ENCODE measurements around the gene BCAM. TPM values are rescaled to one million over a fixed set of nuclear protein-coding genes. Genes with fewer than 3 reads are reported as not detected.

Gene BCAM
- total RNA-seq, 4 donors from 2014 or later = 8.3 to 68.2 (median 19.2) TPM

DNA sequence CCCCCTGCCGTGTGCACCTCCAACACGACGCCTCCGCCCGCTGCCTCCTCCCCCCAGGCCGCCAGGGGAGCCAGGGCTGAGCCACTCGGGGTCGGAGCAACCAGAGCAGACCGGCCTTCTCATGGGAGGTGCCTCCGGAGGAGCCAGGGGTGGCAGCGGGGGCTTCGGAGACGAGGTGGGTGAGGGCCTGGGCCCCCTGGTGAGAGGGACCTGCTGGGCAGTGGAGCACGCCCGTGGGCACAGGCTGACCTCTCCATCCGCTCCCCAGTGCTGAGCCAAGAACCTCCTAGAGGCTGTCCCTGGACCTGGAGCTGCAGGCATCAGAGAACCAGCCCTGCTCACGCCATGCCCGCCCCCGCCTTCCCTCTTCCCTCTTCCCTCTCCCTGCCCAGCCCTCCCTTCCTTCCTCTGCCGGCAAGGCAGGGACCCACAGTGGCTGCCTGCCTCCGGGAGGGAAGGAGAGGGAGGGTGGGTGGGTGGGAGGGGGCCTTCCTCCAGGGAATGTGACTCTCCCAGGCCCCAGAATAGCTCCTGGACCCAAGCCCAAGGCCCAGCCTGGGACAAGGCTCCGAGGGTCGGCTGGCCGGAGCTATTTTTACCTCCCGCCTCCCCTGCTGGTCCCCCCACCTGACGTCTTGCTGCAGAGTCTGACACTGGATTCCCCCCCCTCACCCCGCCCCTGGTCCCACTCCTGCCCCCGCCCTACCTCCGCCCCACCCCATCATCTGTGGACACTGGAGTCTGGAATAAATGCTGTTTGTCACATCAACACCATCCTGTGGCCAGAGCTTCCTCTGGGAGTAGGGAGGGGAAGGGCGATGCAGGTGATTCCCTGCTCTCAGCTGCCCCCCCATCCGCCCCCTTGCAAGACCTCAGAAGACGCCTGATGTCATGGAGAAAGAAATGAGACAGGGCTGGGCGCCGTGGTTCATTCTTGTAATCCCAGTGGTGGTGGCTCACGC lies 12.0 kb downstream of the BCAM start:
- TF ChIP-seq, protein P1, sequence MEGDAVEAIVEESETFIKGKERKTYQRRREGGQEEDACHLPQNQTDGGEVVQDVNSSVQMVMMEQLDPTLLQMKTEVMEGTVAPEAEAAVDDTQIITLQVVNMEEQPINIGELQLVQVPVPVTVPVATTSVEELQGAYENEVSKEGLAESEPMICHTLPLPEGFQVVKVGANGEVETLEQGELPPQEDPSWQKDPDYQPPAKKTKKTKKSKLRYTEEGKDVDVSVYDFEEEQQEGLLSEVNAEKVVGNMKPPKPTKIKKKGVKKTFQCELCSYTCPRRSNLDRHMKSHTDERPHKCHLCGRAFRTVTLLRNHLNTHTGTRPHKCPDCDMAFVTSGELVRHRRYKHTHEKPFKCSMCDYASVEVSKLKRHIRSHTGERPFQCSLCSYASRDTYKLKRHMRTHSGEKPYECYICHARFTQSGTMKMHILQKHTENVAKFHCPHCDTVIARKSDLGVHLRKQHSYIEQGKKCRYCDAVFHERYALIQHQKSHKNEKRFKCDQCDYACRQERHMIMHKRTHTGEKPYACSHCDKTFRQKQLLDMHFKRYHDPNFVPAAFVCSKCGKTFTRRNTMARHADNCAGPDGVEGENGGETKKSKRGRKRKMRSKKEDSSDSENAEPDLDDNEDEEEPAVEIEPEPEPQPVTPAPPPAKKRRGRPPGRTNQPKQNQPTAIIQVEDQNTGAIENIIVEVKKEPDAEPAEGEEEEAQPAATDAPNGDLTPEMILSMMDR (IDR thresholded peaks at IDR 0.05; ENCODE audit: low read depth) = no peak

DNA sequence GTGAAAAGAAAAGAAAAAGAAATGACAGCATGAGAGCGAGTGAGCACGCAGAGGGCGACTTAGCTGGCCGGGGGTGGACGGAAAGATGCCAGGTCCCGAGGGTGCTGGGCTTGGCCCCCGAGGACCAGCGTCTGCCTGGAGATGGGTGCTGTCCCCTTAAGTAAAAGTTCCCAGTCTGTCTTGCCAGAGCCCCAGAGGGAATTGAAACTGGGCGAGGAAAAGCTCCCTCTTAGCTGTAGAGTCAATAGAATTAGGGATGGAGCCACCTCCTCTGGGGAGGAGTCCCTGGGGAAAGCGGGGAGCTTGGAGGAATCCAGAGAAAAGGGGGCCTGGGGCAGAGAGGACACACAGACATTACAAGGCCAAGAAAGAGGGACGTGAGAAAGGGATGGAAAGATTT lies 13.3 kb downstream of the BCAM start:
- TF ChIP-seq, protein P1 (IDR thresholded peaks at IDR 0.05; ENCODE audit: low read depth) = no peak

DNA sequence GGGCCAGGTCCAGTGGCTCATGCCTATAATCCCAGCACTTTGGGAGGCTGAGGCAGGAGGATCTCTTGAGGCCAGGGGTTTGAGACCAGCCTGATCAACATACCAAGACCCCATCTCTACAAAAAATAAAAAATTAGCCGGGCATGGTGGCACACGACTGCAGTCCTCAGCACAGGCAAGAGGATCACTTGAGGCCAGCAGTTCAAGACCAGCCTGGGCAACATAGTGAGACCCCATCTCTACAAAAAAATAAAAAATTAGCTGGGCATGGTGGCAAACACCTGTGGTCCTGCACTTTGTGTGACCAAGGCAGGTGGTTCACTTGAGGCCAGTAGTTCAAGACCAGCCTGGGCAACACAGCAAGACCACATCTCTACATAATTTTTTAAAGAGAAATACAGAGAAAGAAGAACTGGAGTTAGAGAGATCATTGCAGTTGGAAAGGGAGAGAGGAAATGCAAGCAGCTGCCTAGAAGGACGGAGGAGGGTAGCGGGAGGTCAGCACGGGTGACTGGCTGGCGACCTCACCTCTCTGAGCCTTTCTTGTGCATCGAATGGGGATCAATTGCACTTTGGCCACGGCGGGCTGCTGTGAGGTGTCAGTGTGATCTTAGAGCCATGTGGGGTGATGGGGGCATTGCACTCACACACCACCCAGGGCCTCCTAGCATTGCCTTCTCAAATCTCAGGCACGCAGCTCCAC lies 13.9 kb downstream of the BCAM start:
- TF ChIP-seq, protein P1 (IDR thresholded peaks at IDR 0.05; ENCODE audit: low read depth) = no peak

DNA sequence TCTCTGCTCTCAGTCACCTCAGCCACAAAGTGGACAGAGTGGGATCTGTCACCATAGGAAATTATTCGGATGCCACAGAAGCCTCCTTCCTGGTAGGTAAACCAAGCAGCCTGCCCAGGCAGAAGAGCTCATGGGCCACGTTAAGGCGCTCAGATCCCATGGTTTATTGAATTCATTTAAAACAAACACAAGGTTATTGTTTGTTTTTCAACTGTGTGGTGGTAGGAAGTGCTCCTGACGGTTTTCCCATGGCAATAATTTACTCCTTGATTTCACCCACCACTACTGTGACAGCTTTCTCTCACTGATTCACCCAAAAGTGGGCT lies 14.4 kb downstream of the BCAM start:
- TF ChIP-seq, protein P1 (IDR thresholded peaks at IDR 0.05; ENCODE audit: low read depth) = no peak

DNA sequence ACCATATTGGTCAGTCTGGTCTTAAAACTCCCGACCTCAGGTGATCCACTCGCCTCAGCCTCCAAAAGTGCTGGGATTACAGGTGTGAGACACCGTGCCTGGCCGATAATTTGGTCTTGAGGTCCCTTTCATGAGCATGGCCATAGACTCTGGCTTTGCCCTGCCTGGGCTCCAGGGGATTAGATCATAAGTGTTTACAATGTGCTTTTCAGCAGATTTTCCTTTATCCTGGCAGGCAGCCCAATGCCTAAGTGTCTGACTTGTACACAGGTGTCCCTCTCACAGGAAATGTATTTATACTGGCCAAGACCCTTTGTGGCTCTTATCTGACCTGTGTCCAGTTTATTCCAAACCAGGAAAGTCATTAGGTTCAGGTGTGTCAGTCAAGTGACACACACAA lies 15.9 kb downstream of the BCAM start:
- TF ChIP-seq, protein P1 (IDR thresholded peaks at IDR 0.05; ENCODE audit: low read depth) = no peak

DNA sequence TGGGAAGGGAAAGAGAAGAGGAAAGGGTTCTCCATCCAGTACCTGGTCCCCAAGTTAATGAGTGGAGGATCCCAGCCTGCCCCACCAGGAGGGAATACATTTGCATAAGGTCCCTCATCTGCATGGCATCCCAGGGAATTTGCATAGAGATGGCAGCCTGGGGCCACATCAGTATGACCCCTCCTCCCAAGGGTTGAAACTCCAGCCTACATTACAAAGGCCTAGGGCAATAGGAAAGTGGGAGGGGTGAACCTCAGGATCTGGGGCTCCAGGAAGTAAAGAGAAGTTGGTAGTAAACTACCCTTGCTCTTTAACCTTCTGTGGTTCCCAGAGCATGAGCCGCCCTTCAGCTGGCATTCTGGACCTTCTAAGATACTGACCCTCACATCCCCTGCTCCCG lies 30.4 kb downstream of the BCAM start:
- TF ChIP-seq, protein P1 (IDR thresholded peaks at IDR 0.05; ENCODE audit: low read depth) = no peak

DNA sequence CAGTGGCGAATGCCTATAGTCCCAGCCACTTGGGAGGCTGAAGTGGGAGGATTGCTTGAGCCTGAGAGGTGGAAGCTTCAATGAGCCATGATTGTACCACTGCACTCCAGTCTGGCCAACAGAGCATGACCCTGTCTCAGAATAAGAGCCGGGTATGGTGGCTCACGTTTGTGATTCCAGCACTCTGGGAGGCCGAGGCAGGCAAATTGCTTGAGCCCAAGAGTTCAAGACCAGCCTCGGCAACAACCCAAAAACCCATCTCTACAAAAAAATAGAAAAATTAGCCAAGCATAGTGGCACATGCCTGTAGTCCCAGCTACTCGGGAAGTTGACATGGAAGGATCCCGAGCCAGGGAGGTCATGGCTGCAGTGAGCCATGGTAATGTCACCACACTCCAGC lies 31.9 kb downstream of the BCAM start:
- TF ChIP-seq, protein P1 (IDR thresholded peaks at IDR 0.05; ENCODE audit: low read depth) = no peak

Measured in subcutaneous adipose tissue (tissue), 4 donors.